HG03139 (cell line): ENCODE results near the gene METTL15.
A peak's percentile ranks its signal among the peaks of the same experiment; 100 is the strongest.
"Not testable (repeated sequence)": the region's sequence is repeated elsewhere in the genome, so short reads cannot be mapped to it uniquely, and the experiment has no call there.

Source experiments
- ATAC-seq: cut with Tn5 transposase; IDR thresholded peaks from one replicate; pipeline ENCODE4 v1.9.1; 2021; ENCODE audit not compliant: unreplicated experiment

Gene METTL15, protein sequence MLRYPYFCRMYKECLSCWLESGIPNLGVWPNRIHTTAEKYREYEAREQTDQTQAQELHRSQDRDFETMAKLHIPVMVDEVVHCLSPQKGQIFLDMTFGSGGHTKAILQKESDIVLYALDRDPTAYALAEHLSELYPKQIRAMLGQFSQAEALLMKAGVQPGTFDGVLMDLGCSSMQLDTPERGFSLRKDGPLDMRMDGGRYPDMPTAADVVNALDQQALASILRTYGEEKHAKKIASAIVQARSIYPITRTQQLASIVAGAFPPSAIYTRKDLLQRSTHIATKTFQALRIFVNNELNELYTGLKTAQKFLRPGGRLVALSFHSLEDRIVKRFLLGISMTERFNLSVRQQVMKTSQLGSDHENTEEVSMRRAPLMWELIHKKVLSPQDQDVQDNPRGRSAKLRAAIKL

DNA sequence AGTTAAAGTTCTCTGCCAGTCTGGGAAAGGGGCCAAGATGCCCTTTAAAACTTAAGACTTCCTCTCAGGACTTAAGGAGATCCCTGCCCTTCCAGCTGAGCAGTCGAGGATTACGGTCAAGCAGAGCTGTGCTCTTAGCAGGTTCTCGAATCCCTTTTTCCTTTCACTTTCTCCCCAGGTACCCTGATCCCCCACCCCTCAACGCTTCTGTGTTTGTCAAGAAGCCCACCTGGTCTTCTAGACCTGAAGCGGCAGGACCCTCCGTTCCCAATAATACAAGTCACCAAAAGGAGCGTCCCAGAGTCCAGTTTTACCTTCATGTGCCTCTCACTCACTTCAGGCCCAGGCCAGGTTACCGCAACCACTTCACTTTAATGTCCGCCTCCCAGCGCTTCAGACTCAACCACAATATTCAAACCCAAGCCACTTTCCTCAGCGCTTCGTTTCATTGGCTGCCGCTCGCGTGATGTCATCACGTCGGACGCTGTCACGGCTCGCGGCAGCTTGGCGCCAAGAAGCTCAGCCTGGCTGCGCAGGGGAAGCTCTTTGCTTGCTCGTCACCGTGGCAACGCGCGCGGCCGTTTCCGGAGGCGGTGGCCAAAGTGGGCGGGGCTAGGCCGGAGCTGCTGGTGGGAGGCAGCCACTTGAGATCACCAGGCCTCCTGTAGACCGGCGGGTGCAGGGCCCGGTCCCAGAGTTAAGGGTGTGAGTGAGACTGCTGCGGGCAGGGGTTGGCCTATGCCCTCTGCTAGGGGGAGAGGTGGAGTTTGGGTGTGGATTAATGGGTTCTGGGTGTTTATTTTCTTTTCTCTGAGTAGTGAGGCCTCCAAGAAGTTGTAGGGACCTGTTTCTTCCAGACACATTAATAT, at the start of gene METTL15, which contains the start of gene KIF18A:
Gene METTL15 (plus strand): TSS at position 639 of the 869 bp plus-strand sequence. CDS start 4,947 bp downstream, outside the sequence.
Gene KIF18A (minus strand): TSS at position 407 of the 869 bp plus-strand sequence. CDS start 10,209 bp downstream, outside the sequence.
- peak; percentile 92 for ATAC-seq

DNA sequence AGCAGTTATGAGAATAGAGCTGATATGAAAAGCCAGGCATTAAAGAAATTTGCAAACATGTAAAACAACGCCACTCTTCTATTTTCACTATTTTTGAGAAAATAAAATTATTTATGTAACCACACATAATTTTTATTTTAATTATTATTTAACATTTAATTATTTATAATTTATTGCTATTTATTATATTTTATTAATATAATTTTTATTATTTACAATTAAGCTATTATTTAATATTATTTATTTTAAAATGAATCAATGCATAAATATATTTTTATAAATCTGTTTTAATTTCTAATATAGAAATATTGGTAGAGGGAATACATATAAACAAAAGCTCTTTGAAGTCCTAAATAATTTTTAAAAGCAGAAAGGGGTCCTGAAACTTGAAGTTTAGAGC, 36.9 kb upstream of the METTL15 start:
- no peak for ATAC-seq

DNA sequence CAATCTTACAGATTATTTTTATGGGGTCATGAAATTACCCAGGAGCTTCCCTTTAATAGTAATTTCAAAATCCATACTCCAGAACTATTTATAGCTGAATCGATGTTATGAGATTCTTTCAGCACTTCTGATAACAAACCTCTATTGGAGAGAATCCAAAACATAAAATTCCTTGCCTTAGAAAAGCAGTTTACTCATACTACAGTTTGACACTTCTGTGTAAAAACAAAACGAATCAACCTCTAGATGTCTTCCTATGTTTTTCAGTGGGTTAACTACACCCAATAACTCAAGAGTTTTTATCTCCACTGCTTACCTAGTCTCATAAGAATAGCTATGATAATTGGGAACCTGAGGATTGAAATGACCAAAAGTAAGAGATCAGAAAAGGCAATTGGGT, 35.9 kb upstream of the METTL15 start:
- no peak for ATAC-seq

DNA sequence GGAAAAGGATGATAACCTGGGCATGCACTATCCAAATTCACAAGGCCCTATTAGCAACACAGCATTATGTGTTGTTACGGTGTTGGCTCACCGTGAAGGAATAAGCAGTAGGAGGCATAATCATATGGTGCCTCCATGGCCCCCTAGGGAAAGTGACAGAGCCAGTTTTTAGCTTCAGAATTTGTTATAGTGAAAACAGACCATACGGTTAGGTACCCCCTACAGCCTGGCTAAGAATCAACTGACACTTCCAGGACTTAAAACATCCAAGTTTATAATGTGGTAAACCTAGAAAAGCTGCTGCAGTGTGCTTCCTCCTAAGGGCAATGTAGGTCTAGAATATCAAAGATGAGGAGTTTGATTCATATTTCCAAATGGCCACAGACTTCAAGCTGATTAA, 30.7 kb upstream of the METTL15 start:
- ATAC-seq = no peak

DNA sequence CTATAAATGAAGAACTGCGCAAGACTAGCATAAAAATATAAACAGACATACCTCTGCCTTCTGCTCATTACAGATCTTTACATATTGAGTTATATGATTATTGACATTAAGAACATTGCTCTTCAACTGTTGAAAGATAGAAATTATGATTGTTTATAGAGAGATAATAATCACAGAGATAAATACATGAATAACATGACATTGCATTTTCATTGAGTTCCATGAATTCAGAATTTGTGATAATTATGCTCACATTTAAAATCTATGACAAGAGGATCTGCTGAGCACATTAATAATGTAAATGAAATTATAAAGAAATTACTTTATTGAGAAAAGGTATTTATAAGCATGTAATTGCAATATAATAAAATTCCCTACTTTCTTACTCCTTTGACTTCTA, 25.1 kb upstream of the METTL15 start:
- no peak for ATAC-seq

DNA sequence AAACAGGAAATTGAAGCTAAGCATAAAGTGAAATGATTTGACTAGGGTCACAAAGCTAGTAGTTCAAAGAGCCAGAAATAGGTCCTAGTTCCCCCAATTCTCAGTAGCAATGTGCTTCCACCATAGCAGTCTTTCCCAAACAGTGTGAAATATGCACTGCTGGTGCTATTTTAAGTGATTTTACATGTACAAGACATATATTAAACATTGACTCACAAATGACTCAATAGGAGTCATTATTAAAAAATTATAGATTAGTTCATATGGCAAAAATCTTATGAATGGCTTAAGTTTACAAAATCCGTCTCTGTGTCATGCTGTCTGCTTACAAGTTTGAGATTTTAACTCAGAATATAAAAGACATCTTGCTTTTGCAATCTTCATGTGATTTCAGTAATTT, 21.6 kb upstream of the METTL15 start:
- ATAC-seq = no peak

DNA sequence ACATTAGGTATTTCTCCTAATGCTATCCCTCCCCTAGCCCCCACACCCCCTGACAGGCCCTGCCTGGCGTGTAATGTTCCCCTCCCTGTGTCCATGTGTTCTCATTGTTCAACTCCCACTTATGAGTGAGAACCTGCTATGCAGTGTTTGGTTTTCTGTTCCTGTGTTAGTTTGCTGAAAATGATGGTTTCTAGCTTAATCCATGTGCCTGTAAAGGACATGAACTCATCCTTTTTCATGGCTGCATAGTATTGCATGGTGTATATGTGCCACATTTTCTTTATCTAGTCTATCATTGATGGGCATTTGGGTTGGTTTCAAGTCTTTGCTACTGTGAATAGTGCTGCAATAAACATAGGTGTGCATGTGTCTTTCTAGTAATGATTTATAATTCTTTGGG, 21.0 kb upstream of the METTL15 start:
- ATAC-seq = not testable (repeated sequence)

DNA sequence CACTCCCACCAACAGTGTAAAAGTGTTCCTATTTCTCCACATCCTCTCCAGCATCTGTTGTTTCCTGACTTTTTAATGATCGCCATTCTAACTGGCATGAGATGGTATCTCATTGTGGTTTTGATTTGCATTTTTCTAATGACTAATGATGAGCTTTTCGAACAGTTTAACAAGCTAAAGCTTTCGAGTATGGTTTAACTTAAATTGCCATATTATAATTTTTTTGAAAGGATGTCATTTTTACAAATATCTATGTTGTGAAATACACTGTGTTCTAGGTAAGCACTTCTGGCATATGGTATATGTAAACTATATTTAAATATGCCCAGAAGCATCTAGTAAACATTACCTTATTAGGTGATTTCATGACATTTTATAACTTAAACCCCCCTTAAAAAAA, 20.5 kb upstream of the METTL15 start:
- ATAC-seq = not testable (repeated sequence)

DNA sequence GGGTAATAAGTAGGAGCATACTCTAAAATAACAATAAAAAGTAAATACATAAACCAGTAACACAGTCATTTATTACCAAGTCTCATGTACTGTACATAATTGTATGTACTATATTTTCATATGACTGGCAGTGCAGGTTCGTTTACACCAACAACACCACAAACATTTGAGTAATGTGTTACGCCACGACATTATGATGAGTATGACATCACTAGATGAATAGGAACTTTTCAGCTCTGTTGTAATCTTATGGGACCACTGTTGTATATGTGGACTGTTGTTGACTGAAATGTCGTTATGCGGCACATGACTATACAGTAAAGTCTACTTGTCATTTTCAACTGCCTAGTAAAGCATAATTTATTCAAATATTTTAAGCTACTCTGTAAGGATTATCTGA, 18.8 kb upstream of the METTL15 start:
- no peak for ATAC-seq

DNA sequence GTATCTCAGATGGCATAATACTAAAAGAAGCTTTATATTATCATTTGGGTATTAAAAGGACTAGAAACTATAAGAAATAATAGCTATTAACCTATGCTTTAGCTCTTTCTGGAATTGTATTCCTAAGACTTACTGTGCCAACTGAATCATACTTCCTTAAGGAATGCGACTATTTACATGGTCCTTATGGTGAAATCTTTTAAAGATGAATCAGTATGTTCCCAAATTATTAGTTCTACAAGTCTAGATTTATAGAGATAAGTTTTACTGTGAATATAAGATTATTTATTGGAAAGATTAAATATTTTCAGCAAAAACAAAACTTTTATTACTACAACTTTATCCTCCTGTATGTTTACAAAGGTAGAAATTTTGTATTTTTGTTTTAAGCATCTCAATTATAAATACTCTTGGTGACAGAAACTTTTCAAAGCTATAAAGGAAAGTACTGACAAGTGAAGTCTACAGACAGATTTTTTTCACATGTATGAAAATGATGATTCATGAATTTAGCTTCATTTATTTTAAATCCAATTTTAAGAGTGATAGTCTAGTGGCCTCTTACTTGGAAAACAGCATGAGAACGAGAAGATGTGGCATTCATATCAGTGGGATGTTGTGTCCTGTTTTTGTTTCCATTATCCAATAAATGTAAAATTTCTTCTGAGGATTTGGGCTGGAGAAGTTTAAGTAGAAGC, 18.0 kb upstream of the METTL15 start:
- ATAC-seq = no peak

DNA sequence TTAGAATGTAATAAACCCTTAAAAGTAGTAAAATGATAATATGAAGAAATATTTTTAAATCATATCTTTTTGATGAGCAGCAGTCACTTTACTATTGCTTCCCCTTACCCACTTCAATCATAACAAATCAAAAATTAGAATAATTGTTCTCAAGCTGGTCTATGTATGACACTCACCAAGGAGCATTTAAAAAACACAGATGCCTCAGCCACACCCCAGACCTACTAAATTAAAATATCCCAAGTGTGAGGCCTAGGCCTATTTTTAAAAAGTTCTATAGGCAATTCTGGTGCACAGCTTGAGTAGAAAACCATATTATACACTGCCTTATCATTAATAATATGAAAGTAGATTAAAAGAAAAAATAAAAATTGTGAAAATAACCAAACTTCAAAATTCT, 15.4 kb upstream of the METTL15 start:
- ATAC-seq = no peak

DNA sequence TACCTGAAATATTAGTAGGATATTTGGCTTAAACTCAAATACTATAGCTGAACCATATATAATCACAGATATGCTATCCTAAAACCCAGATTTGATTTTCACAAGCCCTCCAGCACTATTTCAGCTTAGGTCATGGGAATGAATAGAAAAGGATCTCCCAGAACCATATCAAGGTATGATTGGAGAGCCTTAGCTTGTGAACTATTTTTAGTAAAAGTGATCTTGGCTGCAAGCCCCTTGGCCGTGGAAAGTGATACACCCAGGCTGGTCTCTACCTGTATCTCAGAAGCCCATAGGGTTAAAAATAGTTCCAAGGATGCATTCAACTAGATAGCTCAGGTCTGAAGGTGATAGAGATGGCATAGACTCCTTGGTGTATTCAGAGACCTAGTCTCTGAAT, 9.9 kb upstream of the METTL15 start:
- no peak for ATAC-seq

DNA sequence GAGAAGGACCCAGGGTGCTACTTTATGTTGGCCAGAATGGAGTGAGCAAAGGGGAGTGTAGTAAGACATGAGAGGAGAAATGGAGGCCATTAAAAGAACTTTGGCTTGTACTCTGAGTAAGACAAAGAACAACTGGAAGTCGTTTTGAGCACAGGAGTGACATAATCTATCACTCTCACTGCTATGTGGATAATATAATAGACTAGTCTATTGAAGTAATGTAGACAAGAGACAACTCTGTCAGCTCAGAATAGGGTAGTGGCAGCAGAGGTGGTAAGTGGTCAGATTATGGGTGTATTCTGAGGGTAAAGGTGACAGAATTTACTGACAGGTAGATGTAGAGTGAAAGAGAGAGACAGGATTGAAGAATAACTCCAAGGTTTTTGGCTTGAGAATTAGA, 8.5 kb upstream of the METTL15 start:
- no peak for ATAC-seq

DNA sequence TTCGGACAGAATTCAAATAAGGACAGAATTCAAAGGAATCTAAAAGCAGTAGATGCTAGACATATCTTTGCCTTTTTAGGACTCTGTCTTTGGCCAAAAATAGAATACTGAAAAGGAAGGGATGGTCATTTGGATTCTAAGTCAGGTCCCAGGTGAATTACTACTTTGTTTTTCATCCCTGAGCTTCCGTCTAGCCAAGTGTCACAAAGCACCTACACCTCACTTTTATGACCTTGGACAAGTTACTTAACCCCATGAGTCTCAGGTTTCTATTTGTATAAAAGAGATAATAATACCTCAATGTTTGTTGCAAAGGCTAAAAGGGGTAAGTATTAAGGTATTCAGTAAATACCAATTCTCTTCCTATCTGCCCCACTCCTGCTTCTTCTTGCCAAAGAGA, 7.5 kb upstream of the METTL15 start:
- no peak for ATAC-seq

DNA sequence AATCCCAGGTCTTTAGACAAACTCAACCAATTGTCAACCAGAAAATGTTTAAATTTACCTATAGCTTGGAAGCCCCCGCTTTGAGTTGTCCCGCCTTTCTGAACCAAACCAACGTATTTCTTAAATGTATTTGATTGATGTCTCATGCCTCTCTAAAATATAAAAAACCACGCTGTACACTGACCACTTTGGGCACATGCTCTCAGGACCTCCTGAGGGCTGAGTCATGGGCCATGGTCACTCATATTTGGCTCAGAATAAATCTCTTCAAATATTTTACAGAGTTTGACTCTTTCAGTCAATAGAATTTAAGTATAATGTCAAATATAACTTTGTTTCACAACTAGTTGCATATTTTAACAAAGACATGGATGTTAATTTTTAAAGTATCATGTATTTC, 5.9 kb upstream of the METTL15 start:
- ATAC-seq = not testable (repeated sequence)

DNA sequence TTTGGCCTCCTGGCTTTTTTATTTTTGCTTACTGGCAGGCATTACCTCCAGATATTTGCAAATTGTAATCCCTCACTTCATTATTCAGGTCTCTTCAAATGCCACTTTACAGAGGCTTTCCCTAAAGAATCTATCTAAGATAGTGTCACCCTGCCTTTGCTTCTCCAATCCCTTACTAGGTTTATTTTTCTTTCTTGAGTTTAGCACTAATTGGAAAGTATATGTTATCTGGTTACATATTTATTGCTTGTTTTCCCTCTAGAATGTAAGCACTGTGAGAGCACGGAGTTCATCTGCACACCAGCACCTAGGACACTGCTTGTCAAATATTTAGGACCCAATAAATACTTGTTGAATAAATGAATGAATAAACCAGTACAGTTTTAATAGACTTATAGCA, 3.8 kb upstream of the METTL15 start:
- ATAC-seq = no peak

DNA sequence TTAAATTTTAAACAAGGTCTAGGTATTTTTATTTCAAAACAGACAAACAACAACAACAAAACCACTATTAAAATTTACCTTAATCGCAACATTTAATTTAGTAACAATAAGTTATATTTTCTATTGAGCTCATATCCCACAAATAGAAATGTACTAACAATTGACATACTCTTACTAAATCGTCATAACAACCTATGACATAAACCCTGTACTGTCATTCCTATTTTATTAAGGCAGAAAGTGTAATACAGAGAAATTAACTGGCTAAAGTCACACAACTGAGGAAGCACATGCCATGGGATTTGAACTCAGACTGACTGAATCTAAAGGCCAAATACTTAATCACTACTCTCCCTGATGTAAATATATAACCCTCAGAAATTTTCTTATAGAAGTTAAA, 3.2 kb upstream of the METTL15 start:
- no peak for ATAC-seq

DNA sequence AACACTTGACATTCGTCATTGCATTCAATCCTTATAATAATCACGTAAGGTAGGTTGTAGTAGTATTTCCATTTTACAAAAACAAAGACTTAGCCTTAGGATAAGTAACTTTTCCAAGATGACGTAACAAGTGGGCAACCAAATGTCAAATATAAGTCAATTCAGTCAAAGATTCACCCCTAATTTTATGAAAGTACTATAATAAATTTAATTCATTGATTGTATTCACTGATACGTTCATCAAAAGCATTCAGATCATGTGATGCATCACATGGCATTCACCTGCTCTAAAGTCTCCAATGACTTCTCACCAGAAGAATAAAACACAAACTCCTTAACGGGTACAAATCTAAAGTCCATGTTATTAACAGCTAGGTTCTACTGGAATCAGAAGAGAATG, 2.3 kb upstream of the METTL15 start:
- no peak for ATAC-seq

DNA sequence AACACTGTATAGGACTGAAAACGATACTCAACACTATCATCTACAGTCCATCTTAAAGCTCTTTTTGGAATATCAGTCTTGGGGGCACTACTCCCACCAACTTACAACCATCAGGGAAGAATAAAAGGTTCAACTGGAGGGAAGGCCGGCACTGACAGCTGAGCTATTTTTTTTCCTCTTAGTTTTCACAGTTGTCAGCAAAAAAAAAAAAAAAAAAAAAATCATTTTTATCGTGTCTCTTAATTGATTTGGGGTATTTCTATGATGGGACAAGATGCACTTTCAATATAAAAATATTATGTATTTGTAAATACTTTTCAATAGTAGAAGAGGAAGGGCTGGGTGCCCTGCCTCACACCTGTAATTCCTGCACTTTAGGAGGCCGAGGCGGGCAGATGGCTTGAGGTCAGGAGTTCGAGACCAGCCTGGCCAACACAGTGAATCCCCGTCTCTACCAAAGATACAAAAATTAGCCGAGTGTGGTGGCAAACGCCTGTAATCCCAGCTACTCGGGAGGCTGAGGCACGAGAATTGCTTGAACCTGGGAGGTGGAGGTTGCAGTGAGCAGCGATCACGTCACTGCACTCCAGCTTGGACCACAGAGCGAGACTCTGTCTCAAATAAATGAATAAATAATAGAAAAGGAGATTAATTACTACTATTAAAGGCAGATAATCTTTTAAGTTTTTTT, 1.7 kb upstream of the METTL15 start:
- no peak for ATAC-seq

DNA sequence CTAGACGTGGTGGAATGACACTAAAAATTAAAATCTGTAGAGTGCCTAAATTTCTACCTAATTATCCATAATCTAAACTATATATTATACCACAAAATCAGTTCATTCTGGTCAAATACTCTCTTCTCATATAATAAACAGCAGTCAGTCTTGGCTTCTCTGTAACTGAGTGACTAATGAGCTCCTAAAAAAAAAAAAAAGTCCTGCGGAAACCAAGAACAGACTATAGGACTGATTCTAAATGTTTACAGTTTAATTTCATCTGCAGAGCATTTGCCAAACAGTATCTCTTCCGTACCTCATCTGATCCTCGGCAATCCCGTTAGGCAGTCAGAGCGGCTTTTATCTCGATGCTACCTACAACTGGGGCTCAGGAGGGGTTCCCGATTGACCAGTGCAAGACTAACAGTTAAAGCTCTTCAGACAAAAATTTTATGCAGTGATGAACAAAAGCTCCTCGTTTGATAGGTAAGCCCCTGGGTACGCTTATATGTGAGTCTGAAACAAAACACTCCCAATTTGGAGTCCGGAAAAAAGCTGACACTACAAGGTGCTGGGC, 918 bp upstream of the METTL15 start:
- no peak for ATAC-seq
